HG03558 (cell line): ENCODE data around the gene NCBP3.
"Not testable (repeated sequence)": the region's sequence is repeated elsewhere in the genome, so short reads cannot be mapped to it uniquely, and the experiment has no call there.

Experiments used
- ATAC-seq: cut with Tn5 transposase; IDR thresholded peaks from one replicate; pipeline ENCODE4 v1.9.1; 2021; ENCODE audit warnings: moderate number of reproducible peaks; ENCODE audit not compliant: unreplicated experiment; ENCODE audit errors: extremely low read depth

Gene NCBP3

DNA sequence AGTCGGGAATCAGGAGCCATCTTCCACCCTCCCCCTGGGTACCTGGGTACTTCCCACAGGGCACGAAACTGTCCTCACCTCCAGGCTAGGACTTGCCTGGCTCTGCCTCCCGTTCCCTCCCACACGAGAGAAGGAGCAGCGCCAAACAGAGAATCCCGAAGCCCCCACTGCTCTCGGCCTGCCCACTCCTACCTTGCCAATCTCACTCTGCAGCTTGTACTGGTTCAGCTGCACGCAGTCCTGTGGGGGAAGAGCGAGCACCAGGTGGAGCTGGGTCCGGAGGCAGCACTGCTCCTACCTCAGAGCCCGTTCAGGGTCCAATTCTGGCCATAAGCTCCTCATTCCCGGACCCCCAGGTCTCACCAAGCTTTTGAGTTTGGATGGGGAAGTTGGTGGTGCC lies 38.1 kb upstream of the NCBP3 start:
- no peak for ATAC-seq

- ATAC-seq: no peak
These were observed 36.2 kb upstream of the NCBP3 start for GRCh38 chr17:3882276-3882675.

DNA sequence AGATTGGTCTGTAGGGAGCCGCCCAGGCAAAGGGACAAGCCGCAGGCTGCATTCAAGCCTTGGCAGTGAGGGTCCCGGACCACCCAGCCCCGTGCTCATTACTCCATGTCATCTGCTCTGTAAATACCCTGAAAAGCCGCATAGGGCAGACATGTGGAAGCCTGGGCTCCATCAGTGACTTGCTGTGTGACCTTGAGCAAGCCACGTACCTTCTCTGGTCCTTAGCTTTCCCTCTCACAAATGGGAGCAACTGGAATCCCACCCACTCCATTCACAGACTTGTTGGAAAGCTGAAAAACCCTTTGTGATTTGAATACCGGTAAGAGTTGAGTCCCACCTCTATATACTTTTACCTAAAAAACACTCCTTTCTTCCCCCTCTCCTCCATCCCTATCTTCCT lies 34.9 kb upstream of the NCBP3 start:
- no peak for ATAC-seq

GRCh38 chr17:3879591-3880417 lies 33.8 kb upstream of the NCBP3 start:
- ATAC-seq: no peak

DNA sequence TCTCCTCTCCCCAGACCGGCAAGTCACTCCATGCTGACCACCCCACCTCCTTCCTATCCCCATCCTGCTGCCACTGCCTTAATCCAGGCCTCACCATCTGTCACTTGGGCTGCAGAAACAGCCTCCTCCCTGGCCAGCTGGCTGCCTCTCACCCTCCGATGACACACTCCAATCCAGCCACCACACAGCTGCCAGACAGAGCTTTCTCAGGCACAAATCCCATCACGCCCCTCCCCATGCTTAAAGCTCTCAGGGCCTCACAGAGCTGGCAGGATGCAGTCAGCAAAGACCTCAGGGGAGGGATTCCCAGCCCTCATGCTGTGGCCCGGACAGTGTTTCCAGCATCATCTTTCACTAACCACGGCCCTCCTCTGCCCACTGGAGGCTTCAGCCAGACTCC lies 33.1 kb upstream of the NCBP3 start:
- ATAC-seq: no peak

GRCh38 chr17:3877220-3877619 lies 31.2 kb upstream of the NCBP3 start:
- ATAC-seq: no peak

- ATAC-seq: no peak
These were observed 29.3 kb upstream of the NCBP3 start for GRCh38 chr17:3875317-3875716.

- no peak for ATAC-seq
These were observed 27.8 kb upstream of the NCBP3 start for GRCh38 chr17:3873862-3874261.

DNA sequence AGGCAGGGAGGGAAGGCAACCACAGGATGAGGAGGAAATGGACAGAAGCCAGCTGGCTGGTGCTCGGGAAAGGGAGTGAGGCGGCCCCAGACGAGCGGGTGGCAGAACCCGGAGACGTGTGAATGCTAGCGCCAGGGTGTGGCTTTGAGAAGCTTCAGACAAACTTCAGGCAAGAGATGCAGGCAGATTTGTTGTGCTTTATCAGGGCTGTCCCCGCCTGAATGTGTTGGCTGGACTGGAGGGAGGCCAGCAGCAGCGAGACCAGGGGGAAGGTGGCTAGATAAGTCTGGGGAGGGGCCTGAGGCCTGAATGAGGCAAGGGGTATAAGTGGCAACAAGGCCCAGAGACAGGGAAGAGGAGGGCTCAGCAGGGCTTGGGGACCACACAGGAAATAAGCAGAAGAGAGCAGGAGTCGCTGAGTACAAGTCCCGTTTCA lies 24.8 kb upstream of the NCBP3 start:
- no peak for ATAC-seq

DNA sequence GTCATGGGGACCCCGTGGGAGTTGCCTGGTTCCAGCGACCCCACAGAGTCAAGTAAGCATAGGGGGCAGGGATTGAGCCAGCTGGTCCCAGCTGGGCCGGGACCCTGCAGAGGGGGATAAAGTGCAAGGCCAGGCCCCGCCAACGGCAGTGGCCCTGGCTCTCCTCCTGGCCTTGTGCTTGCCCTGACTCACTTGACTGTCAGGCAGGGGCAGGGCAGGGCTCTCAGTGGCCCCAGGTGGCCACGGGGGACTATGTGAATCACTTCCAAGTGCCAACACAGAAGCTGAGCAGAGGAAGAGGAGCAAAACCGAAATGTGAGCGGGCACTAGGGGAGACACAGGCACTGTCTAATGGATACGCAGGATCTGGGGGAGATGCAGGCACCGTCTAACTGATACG lies 21.6 kb upstream of the NCBP3 start:
- no peak for ATAC-seq

DNA sequence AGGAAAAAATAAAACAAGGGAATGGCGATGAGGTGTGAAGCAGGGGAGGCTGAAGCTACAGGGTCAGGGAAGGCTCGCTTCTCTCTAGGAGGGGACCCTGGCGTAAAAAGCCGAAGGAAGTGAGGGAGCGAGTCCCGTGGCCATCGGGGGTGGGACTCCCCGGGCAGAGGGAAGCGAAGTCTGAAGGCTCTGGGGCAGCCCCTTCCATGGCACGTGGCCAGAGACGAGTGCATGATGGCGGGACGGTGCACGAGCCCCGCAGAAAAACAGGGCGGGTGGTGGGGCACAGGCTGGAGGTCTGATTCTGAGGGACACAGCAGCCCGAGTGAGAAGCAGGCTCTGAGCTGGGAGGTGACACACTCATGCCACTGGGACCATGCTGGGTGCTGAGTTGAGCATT lies 21.1 kb upstream of the NCBP3 start:
- no peak for ATAC-seq

DNA sequence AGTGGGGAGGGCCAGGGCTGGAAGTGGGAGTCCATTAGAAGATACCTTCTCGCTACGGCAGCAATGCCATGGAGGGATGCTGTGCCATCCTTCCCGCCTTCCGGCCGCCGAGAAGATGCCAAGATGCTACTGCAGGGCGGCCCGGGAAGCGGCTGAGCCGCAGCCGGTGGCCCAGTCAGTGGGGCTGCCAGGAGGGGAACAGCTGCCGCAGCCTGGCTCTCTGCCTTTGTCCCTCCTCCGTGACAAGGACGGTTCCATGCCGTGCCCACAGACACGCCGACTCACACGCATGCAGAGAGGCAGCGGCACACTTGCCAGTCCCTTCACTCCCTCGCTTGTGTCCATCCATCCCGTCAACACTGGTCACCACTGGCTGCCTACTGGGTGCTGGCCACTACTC lies 20.2 kb upstream of the NCBP3 start:
- no peak for ATAC-seq

GRCh38 chr17:3865176-3865575 lies 19.1 kb upstream of the NCBP3 start:
- ATAC-seq: no peak

DNA sequence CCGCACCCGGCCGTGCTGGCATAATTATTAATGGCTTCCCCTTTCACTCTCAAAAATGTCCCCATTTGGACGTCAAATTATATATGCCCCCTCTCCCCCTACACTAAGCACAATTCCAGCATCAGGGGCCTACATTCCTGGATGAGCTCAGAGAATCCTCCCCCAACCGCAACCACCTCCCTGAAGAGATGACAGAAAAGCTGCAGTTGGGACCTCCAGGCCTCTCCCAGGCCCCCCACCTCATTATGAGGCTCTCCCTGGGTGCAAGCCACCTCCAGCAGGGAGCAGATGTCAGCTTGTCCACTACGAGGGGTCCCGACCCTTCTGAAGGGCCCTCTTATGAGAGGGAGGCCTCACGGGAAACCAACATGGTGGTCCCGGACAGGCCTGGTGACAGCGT lies 18.5 kb upstream of the NCBP3 start:
- no peak for ATAC-seq

- ATAC-seq: no peak
These were observed 16.0 kb upstream of the NCBP3 start for GRCh38 chr17:3861761-3862681.

DNA sequence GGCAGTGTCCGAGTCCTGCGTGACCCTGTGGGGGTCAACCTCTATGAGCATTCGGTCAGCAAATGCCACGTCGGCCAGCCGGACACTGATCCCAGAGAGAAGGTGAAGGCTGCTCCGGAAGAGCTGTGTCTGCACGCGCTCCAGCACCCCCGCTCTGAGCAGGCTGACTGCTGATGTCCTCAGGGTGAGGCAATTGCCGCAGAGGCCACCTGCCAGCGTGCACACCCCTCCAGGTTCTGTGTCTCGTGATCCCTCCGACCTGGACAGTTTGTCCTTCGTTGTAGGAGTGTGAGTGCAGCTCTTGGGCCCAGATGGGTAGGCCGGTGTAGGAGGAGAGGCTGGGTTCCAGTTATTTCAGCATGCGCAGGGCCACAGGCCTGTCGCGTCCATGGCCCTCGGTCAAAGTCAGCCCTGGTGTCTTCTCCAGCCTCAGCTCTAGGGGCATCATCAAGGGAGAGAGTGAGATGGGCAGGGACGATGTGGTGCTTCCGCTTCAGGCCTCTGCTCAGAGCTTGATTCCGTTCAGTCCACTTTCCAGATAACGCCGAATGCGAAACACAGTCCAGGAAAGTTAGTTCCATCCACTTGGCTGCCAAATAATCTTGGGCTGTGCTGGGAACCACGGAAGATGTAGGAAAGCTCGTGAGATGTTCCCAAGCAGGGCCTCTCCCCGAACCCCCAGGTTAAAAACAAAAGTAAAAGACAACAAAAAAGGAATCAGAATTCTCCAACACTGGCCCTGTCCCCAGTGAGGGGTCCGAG lies 15.1 kb upstream of the NCBP3 start:
- ATAC-seq: no peak

DNA sequence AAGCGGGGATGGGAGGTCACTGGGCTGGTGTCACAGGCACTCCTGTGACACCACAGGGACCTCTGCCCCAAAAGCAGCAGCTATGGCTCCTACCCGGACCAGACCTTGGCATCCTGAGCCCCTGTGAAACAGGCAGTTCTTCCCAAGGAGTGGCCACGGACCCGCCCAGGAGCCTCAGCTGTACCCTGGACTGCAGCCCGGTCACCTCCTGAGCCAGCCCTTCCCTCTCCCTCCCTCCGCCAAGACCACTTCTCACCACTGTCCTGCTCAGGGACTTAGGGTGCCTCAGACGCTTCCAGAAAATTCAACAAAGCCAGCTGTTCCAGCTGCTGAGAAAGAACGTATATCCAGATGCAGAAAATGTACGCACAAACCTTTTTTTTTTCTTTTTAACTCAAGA lies 13.9 kb upstream of the NCBP3 start:
- ATAC-seq: no peak

DNA sequence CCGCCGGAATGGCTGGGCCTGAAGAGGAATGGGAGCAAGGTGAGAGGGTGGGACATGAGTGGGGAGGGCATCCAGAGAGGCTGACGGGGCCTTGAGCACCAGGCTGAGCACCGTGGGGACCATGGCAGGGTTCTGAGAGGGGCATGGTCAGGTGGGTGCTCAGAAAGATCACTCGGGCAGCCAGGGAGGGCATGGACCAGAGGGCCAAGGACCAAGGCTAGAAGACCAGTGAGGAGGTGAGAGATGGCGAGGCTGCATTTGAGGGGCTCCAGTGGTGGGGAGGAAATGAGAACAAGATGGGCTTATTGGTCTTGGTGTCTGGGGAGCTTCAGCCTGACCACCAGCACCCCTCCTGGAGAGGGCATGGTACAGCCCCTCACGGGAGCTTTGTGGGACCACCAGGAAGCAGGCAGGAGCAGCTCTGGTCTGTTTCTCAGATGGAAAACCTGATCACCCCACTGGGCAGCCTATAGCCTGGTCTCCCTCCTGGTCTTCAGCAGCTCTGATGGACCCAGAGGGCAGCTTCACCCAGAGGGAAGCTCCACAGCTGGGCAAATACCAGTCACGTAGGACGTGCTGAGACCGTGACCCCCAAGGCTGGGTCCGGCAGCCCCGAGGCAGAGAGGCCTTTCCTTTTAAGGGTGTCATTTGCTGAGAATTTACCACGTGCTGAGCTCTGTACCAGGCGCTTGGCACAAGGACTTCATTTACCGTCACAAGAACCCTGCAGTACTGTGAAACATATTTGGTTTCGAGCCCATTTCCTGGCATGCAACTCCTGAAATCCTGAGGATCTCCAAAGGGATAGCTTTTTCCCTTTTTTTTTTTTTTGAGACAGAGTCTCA lies 11.4 kb upstream of the NCBP3 start:
- no peak for ATAC-seq

DNA sequence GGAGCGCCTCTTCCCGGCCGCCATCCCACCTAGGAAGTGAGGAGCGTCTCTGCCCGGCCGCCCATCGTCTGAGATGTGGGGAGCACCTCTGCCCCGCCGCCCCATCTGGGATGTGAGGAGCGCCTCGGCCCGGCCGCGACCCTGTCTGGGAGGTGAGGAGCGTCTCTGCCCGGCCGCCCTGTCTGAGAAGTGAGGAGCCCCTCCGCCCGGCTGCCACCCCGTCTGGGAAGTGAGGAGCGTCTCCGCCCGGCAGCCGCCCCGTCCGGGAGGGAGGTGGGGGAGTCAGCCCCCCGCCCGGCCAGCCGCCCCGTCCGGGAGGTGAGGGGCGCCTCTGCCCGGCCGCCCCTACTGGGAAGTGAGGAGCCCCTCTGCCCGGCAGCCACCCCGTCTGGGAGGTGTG lies 8.2 kb upstream of the NCBP3 start:
- not testable (repeated sequence) for ATAC-seq

DNA sequence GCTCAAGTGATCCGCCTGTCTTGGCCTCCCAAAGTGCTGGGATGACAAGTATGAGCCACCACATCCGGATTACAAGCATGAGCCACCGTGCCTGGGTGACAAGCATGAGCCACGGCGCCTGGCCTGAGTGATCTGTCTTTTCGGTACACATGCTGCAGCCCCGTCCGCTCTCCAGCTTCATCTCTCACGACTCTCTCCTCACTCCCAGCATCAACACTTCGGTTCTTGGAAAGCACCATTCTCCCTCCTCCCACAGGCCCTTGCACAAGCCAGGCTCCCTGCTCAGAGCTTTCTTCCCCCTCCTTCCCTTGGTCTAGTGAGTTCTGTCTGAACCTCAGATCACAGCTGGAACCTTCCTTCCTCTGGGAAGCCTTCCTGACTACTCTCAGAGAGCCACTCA lies 6.5 kb upstream of the NCBP3 start:
- ATAC-seq: no peak
